H9 (cell line): ENCODE measurements around the gene MYCBP2. TPM values are rescaled to one million over a fixed set of nuclear protein-coding genes. Genes with fewer than 3 reads are reported as not detected.

Source experiments
- DNase-seq: peaks from one replicate; pipeline ENCODE4 v3.0.0-alpha.2; 2017
- H2AFZ ChIP-seq: one replicate; pipeline ENCODE4 v1.6.1; 2013; ENCODE audit warnings: mild to moderate bottlenecking, low read length, control low read depth, moderate library complexity
- H2AK5ac ChIP-seq: 2 replicates; pipeline ENCODE4 v1.6.1; 2013; ENCODE audit warnings: low read length, control low read depth, mixed read lengths; ENCODE audit not compliant: insufficient read length
- H2BK120ac ChIP-seq: one replicate; pipeline ENCODE4 v1.6.1; 2013; ENCODE audit warnings: low read depth, mild to moderate bottlenecking, low read length, control low read depth, inconsistent platforms; ENCODE audit not compliant: poor library complexity, severe bottlenecking
- H2BK12ac ChIP-seq: 2 replicates; pipeline ENCODE4 v1.6.1; 2013; ENCODE audit warnings: low read length, control low read depth, mixed read lengths, low read depth; ENCODE audit not compliant: insufficient read length
- H2BK15ac ChIP-seq: 2 replicates; pipeline ENCODE4 v1.6.1; 2013; ENCODE audit warnings: low read depth, low read length, control low read depth
- H2BK20ac ChIP-seq: one replicate; pipeline ENCODE4 v1.6.1; 2013; ENCODE audit warnings: low read depth, mild to moderate bottlenecking, low read length, control low read depth, inconsistent platforms; ENCODE audit not compliant: poor library complexity, severe bottlenecking
- H2BK5ac ChIP-seq: 2 replicates; pipeline ENCODE4 v1.6.1; 2013; ENCODE audit warnings: low read length, control low read depth, mixed read lengths; ENCODE audit not compliant: insufficient read length
- H3K14ac ChIP-seq: 2 replicates; pipeline ENCODE4 v1.6.1; 2013; ENCODE audit warnings: low read length, control low read depth; ENCODE audit not compliant: insufficient read depth
- H3K18ac ChIP-seq: 2 replicates; pipeline ENCODE4 v1.6.1; 2013; ENCODE audit warnings: low read depth, mild to moderate bottlenecking, mixed read lengths, low read length, control low read depth; ENCODE audit not compliant: insufficient read length
- H3K23ac ChIP-seq: 2 replicates; pipeline ENCODE4 v1.6.1; 2013; ENCODE audit warnings: low read length, control low read depth, mixed read lengths, low read depth; ENCODE audit not compliant: insufficient read length
- H3K23me2 ChIP-seq: 2 replicates; pipeline ENCODE4 v1.6.1; 2013; ENCODE audit warnings: low read depth, mild to moderate bottlenecking, mixed read lengths, low read length, control low read depth; ENCODE audit not compliant: insufficient read length, poor library complexity, severe bottlenecking
- H3K27ac ChIP-seq: 2 replicates; pipeline ENCODE4 v1.5.1; 2013; ENCODE audit warnings: low read length, control low read depth, mixed read lengths, low read depth; ENCODE audit not compliant: insufficient read length
- H3K27me3 ChIP-seq: 2 replicates; pipeline ENCODE4 v1.6.1; 2013; ENCODE audit warnings: low read length, control low read depth, inconsistent platforms; ENCODE audit not compliant: insufficient read depth
- H3K4ac ChIP-seq: 2 replicates; pipeline ENCODE4 v1.6.1; 2013; ENCODE audit warnings: low read depth, mild to moderate bottlenecking, control low read depth, inconsistent platforms, low read length, moderate library complexity
- H3K4me1 ChIP-seq: 2 replicates; pipeline ENCODE4 v1.6.1; 2013; ENCODE audit warnings: low read length, control low read depth, inconsistent platforms; ENCODE audit not compliant: insufficient read depth
- H3K4me2 ChIP-seq: 2 replicates; pipeline ENCODE4 v1.6.1; 2013; ENCODE audit warnings: low read length, control low read depth, mixed read lengths; ENCODE audit not compliant: insufficient read length, insufficient read depth
- H3K56ac ChIP-seq: 2 replicates; pipeline ENCODE4 v1.6.1; 2013; ENCODE audit warnings: low read depth, mild to moderate bottlenecking, mixed read lengths, low read length, control low read depth; ENCODE audit not compliant: insufficient read length
- H3K79me1 ChIP-seq: 2 replicates; pipeline ENCODE4 v1.6.1; 2013; ENCODE audit warnings: low read depth, mild to moderate bottlenecking, moderate library complexity, low read length, control low read depth, inconsistent platforms; ENCODE audit not compliant: insufficient read depth, poor library complexity, severe bottlenecking
- H3K79me2 ChIP-seq: 2 replicates; pipeline ENCODE4 v1.6.1; 2013; ENCODE audit warnings: low read length, control low read depth, inconsistent platforms; ENCODE audit not compliant: insufficient read depth
- H3K9ac ChIP-seq: 2 replicates; pipeline ENCODE4 v1.6.1; 2013; ENCODE audit warnings: low read length, control low read depth, mixed read lengths; ENCODE audit not compliant: insufficient read length; ENCODE audit errors: extremely low read depth
- H3K9me3 ChIP-seq: one replicate; pipeline ENCODE4 v1.6.1; 2013; ENCODE audit warnings: low read depth, low read length, inconsistent platforms; ENCODE audit not compliant: control insufficient read depth
- H3T11ph ChIP-seq: one replicate; pipeline ENCODE4 v1.6.1; 2013; ENCODE audit warnings: mild to moderate bottlenecking, low read length, control low read depth, inconsistent platforms
- H4K20me1 ChIP-seq: one replicate; pipeline ENCODE4 v1.6.1; 2013; ENCODE audit not compliant: control insufficient read depth, insufficient read length, insufficient read depth
- H4K5ac ChIP-seq: 2 replicates; pipeline ENCODE4 v1.6.1; 2013; ENCODE audit warnings: low read depth, mild to moderate bottlenecking, mixed read lengths, low read length, control low read depth; ENCODE audit not compliant: insufficient read length
- H4K8ac ChIP-seq: replicated peaks from 2 replicates; pipeline ENCODE4 v1.6.1; 2013; ENCODE audit warnings: low read length, control low read depth, mixed read lengths, low read depth; ENCODE audit not compliant: insufficient read length
- H4K91ac ChIP-seq: 2 replicates; pipeline ENCODE4 v1.6.1; 2013; ENCODE audit warnings: low read depth, mild to moderate bottlenecking, moderate library complexity, mixed read lengths, low read length, control low read depth; ENCODE audit not compliant: insufficient read length
- H3K27ac Mint-ChIP-seq, 3 experiments: 2 replicates in 2 of 3; 3 replicates in 1 of 3; pipeline ENCODE4 v1.8.0; 2020 to 2021; ENCODE audit warnings: mixed read lengths in 3 of 3, mild to moderate bottlenecking in 1 of 3, moderate library complexity in 1 of 3
- H3K27me3 Mint-ChIP-seq: 2 replicates; pipeline ENCODE4 v1.8.0; 2021; ENCODE audit warnings: low read depth, mild to moderate bottlenecking, moderate library complexity, mixed read lengths
- H3K36me3 Mint-ChIP-seq, 3 experiments: 2 replicates in 2 of 3; 3 replicates in 1 of 3; pipeline ENCODE4 v1.8.0; 2020 to 2021; ENCODE audit warnings: low read depth in 3 of 3, mixed read lengths in 3 of 3; ENCODE audit not compliant: insufficient read depth in 1 of 3
- H3K4me1 Mint-ChIP-seq, 2 experiments: 2 replicates each; pipeline ENCODE4 v1.8.0; 2020; ENCODE audit warnings: mixed read lengths in 2 of 2
- H3K4me3 Mint-ChIP-seq, 2 experiments: 2 replicates in 1 of 2; 3 replicates in 1 of 2; pipeline ENCODE4 v1.8.0; 2020 to 2021; ENCODE audit warnings: mild to moderate bottlenecking in 2 of 2, mixed read lengths in 2 of 2, moderate library complexity in 1 of 2
- H3K9me3 Mint-ChIP-seq, 2 experiments: 2 replicates in 1 of 2; 3 replicates in 1 of 2; pipeline ENCODE4 v1.8.0; 2020; ENCODE audit warnings: mild to moderate bottlenecking in 2 of 2, mixed read lengths in 2 of 2, moderate library complexity in 1 of 2
- CTCF ChIP-seq: fragments of 200-600 bp; sonication (generic); conservative IDR thresholded peaks from 3 replicates; pipeline ENCODE4 v1.8.0; 2021; ENCODE audit warnings: antibody characterized with exemption, mild to moderate bottlenecking
- total RNA-seq: library from RNA; stranded (reverse); gene quantifications from 2 replicates; pipeline ENCODE4 v1.2.1, GENCODE V29; 2021

The MYCBP2 gene
- total RNA-seq, 1 experiment from 2014 or later: 32.0 TPM

- Histone ChIP-seq H4K5ac (no peak overlapping the region), H2AFZ (no peak overlapping the region), H2AK5ac (no peak overlapping the region), H2BK12ac (no peak overlapping the region), H2BK15ac (no peak overlapping the region), H3K27me3 (no peaks in the 10 kb centered on the region), H3K79me2 (no peaks in the 10 kb centered on the region), H3K14ac (no peak overlapping the region), H3K23ac (no peak overlapping the region), H3K18ac (no peak overlapping the region), H4K91ac (no peak overlapping the region), H2BK5ac (no peak overlapping the region), H3K27ac (no peak overlapping the region), H4K20me1 (no peaks in the 10 kb centered on the region), H2BK120ac (no peak overlapping the region), H3K79me1 (no peaks in the 10 kb centered on the region), H3K4me1 (no peaks in the 10 kb centered on the region), H3T11ph (no peak overlapping the region), H3K56ac (no peak overlapping the region), H3K4me2 (no peak overlapping the region), H3K4ac (no peak overlapping the region), H3K23me2 (no peaks in the 10 kb centered on the region), H4K8ac (no peak overlapping the region), H2BK20ac (no peak overlapping the region), H3K9me3 (no peaks in the 10 kb centered on the region), H3K9ac (no peak overlapping the region)
- no peak for DNase-seq
- Mint-ChIP-seq H3K4me1 (no peaks in the 10 kb centered on the region), H3K9me3 (no peaks in the 10 kb centered on the region), H3K27ac (no peak overlapping the region), H3K4me3 (no peak overlapping the region), H3K27me3 (no peaks in the 10 kb centered on the region), H3K36me3 (peaks cover 0 to 3% (median 0%) of the 10 kb centered on the region in 3 experiments; a peak in 1 of 7 replicates)
- no peak for TF ChIP-seq CTCF
Measured at GRCh38 chr13:77235456-77236022, 91.4 kb downstream of the MYCBP2 start.
